Astrocyte (in vitro differentiated cells and primary cell): ENCODE measurements around the gene CNOT10.

Source experiments
- EZH2 ChIP-seq: IDR thresholded peaks from 2 replicates; pipeline ENCODE4 v1.6.1; 2012; ENCODE audit warnings: mild to moderate bottlenecking, low read length, inconsistent platforms; ENCODE audit not compliant: insufficient read depth
- TF ChIP-seq, protein P1 (sequence below): IDR thresholded peaks from 2 replicates; pipeline ENCODE4 v1.5.1; 2011; ENCODE audit warnings: low read depth, mild to moderate bottlenecking, inconsistent platforms, low read length, moderate library complexity; ENCODE audit not compliant: insufficient read depth

DNA sequence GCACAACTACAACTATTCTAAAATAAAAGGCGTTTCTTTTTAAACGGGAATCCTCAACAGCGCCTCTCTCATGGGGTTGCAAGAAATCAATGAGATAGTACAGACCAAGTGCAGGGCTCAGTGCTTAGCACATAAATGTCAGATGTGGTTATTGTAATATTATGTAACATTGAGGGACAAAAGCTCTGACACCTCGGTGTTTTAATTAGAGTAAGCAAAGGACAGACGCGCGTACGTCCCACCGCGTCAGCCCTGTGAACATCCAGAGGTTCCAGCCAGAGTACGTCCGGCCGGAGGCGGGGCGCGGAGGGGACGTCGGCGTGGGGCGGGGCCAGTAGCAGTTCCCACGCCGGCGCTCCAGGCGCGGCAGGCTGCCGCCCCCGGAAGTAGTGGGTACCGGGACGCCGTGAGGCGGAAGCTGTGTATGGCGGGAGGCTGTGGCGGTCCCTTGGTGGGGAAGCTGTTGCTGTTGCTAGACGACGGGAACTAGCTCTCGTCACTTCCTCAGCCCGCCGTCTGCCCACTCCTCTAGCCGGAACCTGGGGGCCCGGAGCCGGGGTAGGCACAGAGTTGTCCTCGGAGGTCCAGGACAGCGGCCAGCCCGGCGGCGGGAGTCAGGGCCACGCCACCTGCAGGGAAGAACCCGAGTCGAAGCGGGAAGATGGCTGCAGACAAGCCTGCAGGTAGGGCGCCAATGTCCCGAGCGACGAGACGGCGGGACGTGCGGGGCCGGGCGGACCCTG, at the start of gene CNOT10:
- TF ChIP-seq, protein P1, sequence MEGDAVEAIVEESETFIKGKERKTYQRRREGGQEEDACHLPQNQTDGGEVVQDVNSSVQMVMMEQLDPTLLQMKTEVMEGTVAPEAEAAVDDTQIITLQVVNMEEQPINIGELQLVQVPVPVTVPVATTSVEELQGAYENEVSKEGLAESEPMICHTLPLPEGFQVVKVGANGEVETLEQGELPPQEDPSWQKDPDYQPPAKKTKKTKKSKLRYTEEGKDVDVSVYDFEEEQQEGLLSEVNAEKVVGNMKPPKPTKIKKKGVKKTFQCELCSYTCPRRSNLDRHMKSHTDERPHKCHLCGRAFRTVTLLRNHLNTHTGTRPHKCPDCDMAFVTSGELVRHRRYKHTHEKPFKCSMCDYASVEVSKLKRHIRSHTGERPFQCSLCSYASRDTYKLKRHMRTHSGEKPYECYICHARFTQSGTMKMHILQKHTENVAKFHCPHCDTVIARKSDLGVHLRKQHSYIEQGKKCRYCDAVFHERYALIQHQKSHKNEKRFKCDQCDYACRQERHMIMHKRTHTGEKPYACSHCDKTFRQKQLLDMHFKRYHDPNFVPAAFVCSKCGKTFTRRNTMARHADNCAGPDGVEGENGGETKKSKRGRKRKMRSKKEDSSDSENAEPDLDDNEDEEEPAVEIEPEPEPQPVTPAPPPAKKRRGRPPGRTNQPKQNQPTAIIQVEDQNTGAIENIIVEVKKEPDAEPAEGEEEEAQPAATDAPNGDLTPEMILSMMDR, result no peak
- TF ChIP-seq EZH2, result no peak
